ENCODE results near the gene PTGIS. TPM values are rescaled to one million over a fixed set of nuclear protein-coding genes. Genes with fewer than 3 reads are reported as not detected.

Gene PTGIS
- total RNA-seq, 1 donor from 2014 or later: 72.1 TPM

DNA sequence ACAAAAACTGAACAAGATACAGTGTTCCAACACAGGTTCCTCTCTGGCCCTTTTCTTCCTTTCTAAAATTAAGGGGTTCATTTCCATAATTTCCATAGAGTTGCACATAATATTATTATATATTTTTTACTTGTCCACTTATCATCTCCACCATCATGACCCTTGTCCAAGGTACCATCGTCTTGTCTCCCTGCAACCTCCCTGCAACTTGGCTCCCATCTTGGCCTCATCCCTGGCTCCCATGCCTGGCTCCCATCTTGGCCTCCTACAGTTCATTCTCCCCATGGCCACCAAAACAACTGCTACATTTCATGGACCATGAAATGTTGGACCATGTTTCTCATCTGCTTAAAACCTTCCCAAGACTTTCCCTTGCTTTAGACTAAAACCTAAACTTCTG is 82.4 kb downstream of the PTGIS start:
- Mint-ChIP-seq H3K36me3 (ENCODE audit: unreplicated experiment) (peaks cover 11% of the 10 kb centered on the region), H3K4me3 (ENCODE audit: unreplicated experiment) (no peak overlapping the region), H3K27me3 (ENCODE audit: unreplicated experiment) (peaks cover 44% of the 10 kb centered on the region), H3K9me3 (ENCODE audit: unreplicated experiment) (no peaks in the 10 kb centered on the region), H3K27ac (ENCODE audit: unreplicated experiment) (no peak overlapping the region), H3K4me1 (ENCODE audit: unreplicated experiment) (peaks cover 15% of the 10 kb centered on the region)
- no peak for DNase-seq (ENCODE audit: extremely low spot score, unreplicated experiment)
- TF ChIP-seq, protein P1, sequence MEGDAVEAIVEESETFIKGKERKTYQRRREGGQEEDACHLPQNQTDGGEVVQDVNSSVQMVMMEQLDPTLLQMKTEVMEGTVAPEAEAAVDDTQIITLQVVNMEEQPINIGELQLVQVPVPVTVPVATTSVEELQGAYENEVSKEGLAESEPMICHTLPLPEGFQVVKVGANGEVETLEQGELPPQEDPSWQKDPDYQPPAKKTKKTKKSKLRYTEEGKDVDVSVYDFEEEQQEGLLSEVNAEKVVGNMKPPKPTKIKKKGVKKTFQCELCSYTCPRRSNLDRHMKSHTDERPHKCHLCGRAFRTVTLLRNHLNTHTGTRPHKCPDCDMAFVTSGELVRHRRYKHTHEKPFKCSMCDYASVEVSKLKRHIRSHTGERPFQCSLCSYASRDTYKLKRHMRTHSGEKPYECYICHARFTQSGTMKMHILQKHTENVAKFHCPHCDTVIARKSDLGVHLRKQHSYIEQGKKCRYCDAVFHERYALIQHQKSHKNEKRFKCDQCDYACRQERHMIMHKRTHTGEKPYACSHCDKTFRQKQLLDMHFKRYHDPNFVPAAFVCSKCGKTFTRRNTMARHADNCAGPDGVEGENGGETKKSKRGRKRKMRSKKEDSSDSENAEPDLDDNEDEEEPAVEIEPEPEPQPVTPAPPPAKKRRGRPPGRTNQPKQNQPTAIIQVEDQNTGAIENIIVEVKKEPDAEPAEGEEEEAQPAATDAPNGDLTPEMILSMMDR (IDR thresholded peaks at IDR 0.05): no peak

DNA sequence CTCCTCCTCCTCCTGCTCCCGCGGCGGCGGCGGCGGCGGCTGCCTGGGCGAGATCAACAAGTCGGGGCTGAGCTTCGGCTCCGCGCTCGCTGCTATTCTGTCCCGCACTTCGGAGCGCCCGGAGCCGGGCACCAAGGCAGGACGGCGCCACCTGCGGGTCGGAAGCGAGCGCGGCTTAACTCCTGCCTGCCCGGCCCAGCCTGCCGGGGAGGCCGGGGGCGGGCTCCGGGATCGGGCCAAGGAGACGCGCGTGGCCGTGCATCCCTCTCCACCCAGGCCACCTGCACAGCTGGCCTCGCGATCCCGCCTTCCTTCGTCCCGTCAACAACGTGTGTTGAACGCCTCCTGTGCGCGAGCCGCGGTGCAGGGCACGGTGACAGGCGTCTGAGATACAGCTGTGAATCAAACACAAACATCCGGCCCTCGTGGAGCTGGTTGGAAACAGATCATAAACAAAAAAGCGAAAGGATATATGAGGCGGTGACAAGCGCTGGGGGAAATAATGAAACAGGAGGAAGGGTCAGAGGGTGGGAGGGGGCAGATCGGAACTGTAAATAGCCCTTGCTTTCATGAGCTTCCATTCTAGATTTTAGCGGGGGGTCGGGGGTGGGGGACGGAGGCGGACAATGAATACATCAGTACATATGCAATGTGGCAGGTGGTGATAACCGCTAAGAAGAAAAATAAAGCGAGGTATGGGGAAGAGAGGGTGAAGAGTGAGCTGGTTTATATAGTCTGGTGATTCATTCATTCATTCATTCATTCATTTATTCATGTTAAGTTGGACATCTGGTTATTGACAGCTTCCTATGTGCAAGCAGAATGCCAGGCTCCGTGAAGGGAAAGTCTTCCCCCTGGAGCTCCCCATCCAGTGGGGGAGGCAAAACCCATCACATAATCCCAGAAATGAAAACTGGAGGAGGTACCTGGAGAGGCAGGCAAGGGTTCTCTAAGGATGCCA is 83.5 kb downstream of the PTGIS start:
- H3K9me3 Mint-ChIP-seq (ENCODE audit: unreplicated experiment): no peaks in the 10 kb centered on the region
- peaks cover 38% of the 10 kb centered on the region for H3K27me3 Mint-ChIP-seq (ENCODE audit: unreplicated experiment)
- TF ChIP-seq, protein P1 (IDR thresholded peaks at IDR 0.05): peak; percentile 91
- peak; percentile 95 for DNase-seq (ENCODE audit: extremely low spot score, unreplicated experiment)
- no peak overlapping the region for H3K27ac Mint-ChIP-seq (ENCODE audit: unreplicated experiment)
- H3K4me3 Mint-ChIP-seq (ENCODE audit: unreplicated experiment): peak overlapping the region; percentile 91
- H3K4me1 Mint-ChIP-seq (ENCODE audit: unreplicated experiment): peaks cover 15% of the 10 kb centered on the region
- H3K36me3 Mint-ChIP-seq (ENCODE audit: unreplicated experiment): peaks cover 14% of the 10 kb centered on the region

GRCh38 chr20:49483696-49484123 is 84.2 kb downstream of the PTGIS start:
- H3K4me3 Mint-ChIP-seq (ENCODE audit: unreplicated experiment): peak overlapping the region; percentile 75
- H3K27ac Mint-ChIP-seq (ENCODE audit: unreplicated experiment): no peak overlapping the region
- H3K36me3 Mint-ChIP-seq (ENCODE audit: unreplicated experiment): peaks cover 19% of the 10 kb centered on the region
- H3K9me3 Mint-ChIP-seq (ENCODE audit: unreplicated experiment): no peaks in the 10 kb centered on the region
- H3K4me1 Mint-ChIP-seq (ENCODE audit: unreplicated experiment): peaks cover 15% of the 10 kb centered on the region
- DNase-seq (ENCODE audit: extremely low spot score, unreplicated experiment): no peak
- peaks cover 33% of the 10 kb centered on the region for H3K27me3 Mint-ChIP-seq (ENCODE audit: unreplicated experiment)
- TF ChIP-seq, protein P1 (IDR thresholded peaks at IDR 0.05): no peak

GRCh38 chr20:49483018-49483695 is 84.8 kb downstream of the PTGIS start:
- peaks cover 31% of the 10 kb centered on the region for H3K27me3 Mint-ChIP-seq (ENCODE audit: unreplicated experiment)
- H3K36me3 Mint-ChIP-seq (ENCODE audit: unreplicated experiment): peaks cover 19% of the 10 kb centered on the region
- no peak for DNase-seq (ENCODE audit: extremely low spot score, unreplicated experiment)
- no peaks in the 10 kb centered on the region for H3K9me3 Mint-ChIP-seq (ENCODE audit: unreplicated experiment)
- no peak overlapping the region for H3K27ac Mint-ChIP-seq (ENCODE audit: unreplicated experiment)
- H3K4me1 Mint-ChIP-seq (ENCODE audit: unreplicated experiment): peaks cover 19% of the 10 kb centered on the region
- TF ChIP-seq, protein P1 (IDR thresholded peaks at IDR 0.05): no peak
- H3K4me3 Mint-ChIP-seq (ENCODE audit: unreplicated experiment): peak overlapping the region; percentile 75

DNA sequence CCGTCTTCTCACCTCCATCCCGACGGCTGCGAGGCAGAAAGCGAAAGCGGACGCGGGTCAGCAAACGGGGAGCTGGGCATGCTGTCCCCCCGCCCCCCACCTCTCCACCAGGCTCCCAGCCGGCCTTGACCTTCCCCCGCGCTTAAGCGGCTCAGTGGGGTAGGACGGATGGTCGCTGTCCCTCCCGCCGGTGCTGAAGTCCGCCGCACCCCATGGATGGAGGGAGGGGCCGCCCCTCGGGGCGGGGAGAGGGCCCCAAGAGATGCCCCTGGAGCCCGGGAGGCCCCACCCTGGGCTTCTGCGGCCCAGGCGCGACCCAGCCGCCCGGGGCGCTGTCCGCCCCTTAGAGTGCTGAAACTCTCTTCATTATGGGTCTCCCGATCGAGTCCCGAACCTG is 85.3 kb downstream of the PTGIS start, which contains the start of gene KCNB1:
KCNB1 (minus strand) TSS at position 48 of the 397 bp plus-strand sequence. CDS start 188 bp downstream, outside the sequence.
- Mint-ChIP-seq H3K9me3 (ENCODE audit: unreplicated experiment) (no peaks in the 10 kb centered on the region), H3K4me1 (ENCODE audit: unreplicated experiment) (peaks cover 19% of the 10 kb centered on the region), H3K4me3 (ENCODE audit: unreplicated experiment) (peak within 1 kb of the TSS; percentile 75), H3K36me3 (ENCODE audit: unreplicated experiment) (peaks cover 20% of the 10 kb centered on the region), H3K27me3 (ENCODE audit: unreplicated experiment) (peaks cover 29% of the 10 kb centered on the region), H3K27ac (ENCODE audit: unreplicated experiment) (no peak within 1 kb of the TSS)
- TF ChIP-seq, protein P1 (IDR thresholded peaks at IDR 0.05): no peak
- DNase-seq (ENCODE audit: extremely low spot score, unreplicated experiment): peak; percentile 91

Measured in osteocyte (in vitro differentiated cells).